ENCODE measurements around the gene PTPRT. TPM values are rescaled to one million over a fixed set of nuclear protein-coding genes. Genes with fewer than 3 reads are reported as not detected.

The PTPRT gene
- total RNA-seq, 1 donor from 2014 or later: 23.5 TPM

DNA sequence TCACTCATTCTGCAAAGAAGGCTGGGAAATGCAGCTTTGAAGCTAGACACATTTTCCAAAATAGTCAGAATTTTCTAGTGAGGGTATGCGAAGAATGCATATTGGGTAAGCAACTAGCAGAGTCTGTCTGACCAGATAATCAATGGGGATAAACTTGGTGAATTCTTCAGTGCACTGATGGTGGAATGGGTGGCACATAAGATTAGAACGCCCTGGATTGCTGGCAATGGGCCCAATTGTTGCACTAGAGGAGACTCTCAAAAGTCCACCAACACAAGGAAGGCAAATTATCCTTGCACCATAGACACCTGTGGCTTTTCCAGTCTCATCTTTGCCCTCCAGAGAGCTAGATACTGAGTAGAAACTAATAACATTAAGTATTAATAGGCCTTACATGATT lies 167.6 kb downstream of the PTPRT start:
- Histone ChIP-seq H3K4me1 (no peaks in the 10 kb centered on the region), H3K27ac (no peak overlapping the region), H3K9me3 (no peaks in the 10 kb centered on the region), H3K4me3 (no peak overlapping the region), H3K36me3 (no peaks in the 10 kb centered on the region), H3K27me3 (no peaks in the 10 kb centered on the region)
- TF ChIP-seq CTCF (IDR thresholded peaks at IDR 0.05): no peak
- intact Hi-C loops (cut with DNase I): no loop called here
- DNase-seq (ENCODE audit: low spot score in 2 of 2): no peak

GRCh38 chr20:43017241-43018030 lies 172.3 kb downstream of the PTPRT start:
- H3K27me3 ChIP-seq: no peaks in the 10 kb centered on the region
- no peak for DNase-seq (ENCODE audit: low spot score in 2 of 2)

DNA sequence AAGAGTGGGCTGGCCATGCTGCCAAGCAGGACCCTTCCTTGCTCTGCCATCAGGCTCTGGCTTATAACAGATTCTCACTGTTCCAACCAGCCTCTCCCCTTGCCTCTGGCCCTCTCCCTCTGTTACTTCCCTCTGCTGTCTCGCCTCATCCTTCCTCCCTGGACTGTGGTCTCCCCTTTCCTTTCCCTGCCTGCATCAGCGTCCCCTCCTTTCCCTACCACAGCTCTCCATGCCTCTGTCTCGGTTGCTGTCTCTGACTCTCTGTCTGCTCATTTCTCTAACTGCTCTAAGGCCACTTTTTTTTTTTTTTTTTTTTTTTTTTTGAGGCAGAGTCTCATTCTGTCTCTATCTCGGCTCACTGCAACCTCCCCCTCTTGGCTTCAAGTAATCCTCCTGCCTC lies 173.4 kb downstream of the PTPRT start:
- H3K36me3 ChIP-seq: no peaks in the 10 kb centered on the region
- intact Hi-C loops (cut with DNase I): no loop called here
- H3K4me1 ChIP-seq: no peaks in the 10 kb centered on the region
- TF ChIP-seq CTCF (IDR thresholded peaks at IDR 0.05): no peak
- H3K27ac ChIP-seq: no peak overlapping the region
- H3K27me3 ChIP-seq: no peaks in the 10 kb centered on the region
- H3K9me3 ChIP-seq: no peaks in the 10 kb centered on the region
- no peak overlapping the region for H3K4me3 ChIP-seq
- DNase-seq (ENCODE audit: low spot score in 2 of 2): no peak

More at GRCh38 chr20:43017241-43018030, 172.3 kb downstream of the PTPRT start:
- Histone ChIP-seq H3K4me3 (no peak overlapping the region), H3K27ac (no peak overlapping the region), H3K9me3 (no peaks in the 10 kb centered on the region), H3K4me1 (no peaks in the 10 kb centered on the region), H3K36me3 (no peaks in the 10 kb centered on the region)
- TF ChIP-seq CTCF (IDR thresholded peaks at IDR 0.05): no peak
- intact Hi-C loops (cut with DNase I): no loop called here

DNA sequence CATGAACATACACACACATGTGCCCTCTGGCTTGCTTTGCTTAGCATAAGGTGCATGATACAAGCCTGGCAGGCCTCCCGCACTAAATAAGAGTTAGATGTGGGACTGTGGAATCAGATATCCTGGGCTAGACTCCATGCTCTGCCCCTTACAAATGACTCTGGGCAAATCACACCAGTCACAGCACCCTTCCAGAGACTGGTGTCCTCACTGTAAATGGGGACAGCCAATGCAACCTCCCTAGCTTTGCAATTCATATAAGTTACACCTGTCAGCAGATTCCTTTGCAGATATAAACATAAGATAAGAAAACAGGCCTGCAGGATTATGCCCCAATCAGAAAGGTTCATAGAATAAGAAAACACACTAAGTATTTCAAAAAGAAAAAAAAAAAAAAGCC lies 174.1 kb downstream of the PTPRT start:
- no peak overlapping the region for H3K27ac ChIP-seq
- H3K27me3 ChIP-seq: no peaks in the 10 kb centered on the region
- intact Hi-C loops (cut with DNase I): no loop called here
- H3K4me1 ChIP-seq: no peaks in the 10 kb centered on the region
- H3K9me3 ChIP-seq: no peaks in the 10 kb centered on the region
- no peaks in the 10 kb centered on the region for H3K36me3 ChIP-seq
- no peak for DNase-seq (ENCODE audit: low spot score in 2 of 2)
- no peak for TF ChIP-seq CTCF (IDR thresholded peaks at IDR 0.05)
- H3K4me3 ChIP-seq: no peak overlapping the region

GRCh38 chr20:43014206-43014605 lies 175.5 kb downstream of the PTPRT start:
- Histone ChIP-seq H3K4me3 (no peak overlapping the region), H3K36me3 (no peaks in the 10 kb centered on the region), H3K4me1 (no peaks in the 10 kb centered on the region), H3K27me3 (no peaks in the 10 kb centered on the region), H3K9me3 (no peaks in the 10 kb centered on the region), H3K27ac (no peak overlapping the region)
- no peak for TF ChIP-seq CTCF (IDR thresholded peaks at IDR 0.05)
- intact Hi-C loops (cut with DNase I): no loop called here
- DNase-seq (ENCODE audit: low spot score in 2 of 2): no peak
